Measurements from ENCODE around the gene FBXL12. TPM values are rescaled to one million over a fixed set of nuclear protein-coding genes. Genes with fewer than 3 reads are reported as not detected.

FBXL12 gene
- total RNA-seq = 100 to 1,000 TPM in 1 of 5 donors, 10 to 100 TPM in 4; 11.1 to 185 (median 29.0) TPM
- polyA plus RNA-seq = 10 to 100 TPM; 12.3 to 18.3 (median 17.4) TPM
- long read RNA-seq, donor 1, transcript FBXL12-201 (3 exons, 1,852 nt) = major isoform, 7 of 9 reads
- long read RNA-seq, donor 1, partial matches to known transcripts = 0 of 9 reads
- long read RNA-seq, donor 1, other reads (novel, unspliced or antisense) = 0 of 9 reads
- long read RNA-seq, donor 2, partial matches to known transcripts = 0 of 5 reads
- long read RNA-seq, donor 2, other reads (novel, unspliced or antisense) = 0 of 5 reads
- long read RNA-seq, donor 3, transcript FBXL12-201 (3 exons, 1,852 nt) = major isoform, 6 of 247 reads
- long read RNA-seq, donor 3, partial matches to known transcripts = 229 of 247 reads
- long read RNA-seq, donor 3, other reads (novel, unspliced or antisense) = 9 of 247 reads
- long read RNA-seq, donor 4, partial matches to known transcripts = 0 of 3 reads
- long read RNA-seq, donor 4, other reads (novel, unspliced or antisense) = 0 of 3 reads
- long read RNA-seq, donor 5, transcript FBXL12-201 (3 exons, 1,852 nt) = major isoform, 5 of 9 reads
- long read RNA-seq, donor 5, partial matches to known transcripts = 0 of 9 reads
- long read RNA-seq, donor 5, other reads (novel, unspliced or antisense) = 0 of 9 reads
- long read RNA-seq, donor 6, transcript FBXL12-201 (3 exons, 1,852 nt) = major isoform, 14 of 24 reads
- long read RNA-seq, donor 6, transcript FBXL12-206 (3 exons, 1,843 nt) = minor isoform, 8 of 24 reads
- long read RNA-seq, donor 6, partial matches to known transcripts = 0 of 24 reads
- long read RNA-seq, donor 6, other reads (novel, unspliced or antisense) = 0 of 24 reads
- long read RNA-seq, donor 7, transcript FBXL12-201 (3 exons, 1,852 nt) = major isoform, 6 of 518 reads
- long read RNA-seq, donor 7, partial matches to known transcripts = 481 of 518 reads
- long read RNA-seq, donor 7, other reads (novel, unspliced or antisense) = 25 of 518 reads
- long read RNA-seq, donor 8, transcript FBXL12-201 (3 exons, 1,852 nt) = major isoform, 5 of 7 reads
- long read RNA-seq, donor 8, partial matches to known transcripts = 0 of 7 reads
- long read RNA-seq, donor 8, other reads (novel, unspliced or antisense) = 0 of 7 reads
- long read RNA-seq, donor 9, partial matches to known transcripts = 555 of 607 reads
- long read RNA-seq, donor 9, other reads (novel, unspliced or antisense) = 42 of 607 reads
- long read RNA-seq, donor 10, partial matches to known transcripts = 62 of 178 reads
- long read RNA-seq, donor 10, other reads (novel, unspliced or antisense) = 110 of 178 reads

DNA sequence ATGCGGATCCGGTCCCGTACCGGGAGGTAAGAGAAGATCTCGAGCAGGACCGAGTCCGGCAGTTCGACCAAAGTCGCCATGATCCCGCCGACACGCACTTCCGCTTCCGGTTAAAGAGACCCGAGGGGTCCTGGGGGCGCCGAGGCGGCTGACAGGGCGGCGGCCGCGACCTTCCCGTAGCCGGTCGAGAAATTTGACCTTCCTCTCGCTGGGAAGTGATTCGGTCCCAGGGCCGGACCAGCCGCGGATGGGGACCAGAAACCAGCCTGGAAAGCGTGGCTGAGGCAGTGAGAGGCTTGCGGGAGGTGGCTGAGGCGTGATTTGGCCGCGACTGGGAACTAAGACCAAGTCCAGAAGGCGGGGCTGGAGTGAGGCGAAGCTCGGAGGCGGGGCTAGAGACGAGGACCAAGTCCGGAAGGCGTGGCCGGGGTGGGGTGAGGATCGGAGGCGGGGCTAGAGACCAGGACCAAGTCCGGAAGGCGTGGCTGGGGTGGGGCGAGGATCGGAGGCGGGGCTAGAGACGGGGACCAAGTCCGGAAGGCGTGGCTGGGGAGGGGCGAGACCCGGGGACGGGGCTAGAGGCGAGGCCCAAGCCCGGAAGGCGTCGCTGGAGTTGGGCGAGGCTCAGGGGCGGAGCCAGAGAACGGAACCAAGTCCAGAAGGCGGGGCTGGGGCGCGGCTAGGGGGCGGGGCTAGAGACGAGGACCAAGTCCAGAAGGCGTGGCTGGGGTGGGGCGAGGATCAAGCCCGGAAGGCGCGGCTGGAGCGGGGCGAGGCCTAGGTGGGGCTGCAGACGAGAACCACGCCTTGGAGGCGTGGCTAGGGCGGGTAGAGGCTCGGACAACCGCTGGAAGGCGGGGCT is at the start of gene FBXL12:
Gene FBXL12, minus strand, starts transcription at position 346 of the 862 bp plus-strand sequence. Its CDS starts 266 bp downstream, at position 80.
- peaks cover 12 to 32% (median 24%) of the 10 kb centered on the region in 4 donors for H3K4me1 ChIP-seq
- 0 to 1% (median 1%) methylated on average over 41 to 82 of the region's 82 CpGs for WGBS, 5 donors
- peaks cover 2 to 22% (median 16%) of the 10 kb centered on the region in 4 donors for H3K36me3 ChIP-seq
- H3K27me3 ChIP-seq = no peaks in the 10 kb centered on the region
- intact Hi-C loops (cut with DNase I; ENCODE audit: low total_unique reads) = no loop called here
- H3K27ac ChIP-seq = peak within 1 kb of the TSS; percentile 90 to 97 (median 96)
- H3K9me3 ChIP-seq = no peaks in the 10 kb centered on the region
- peak; percentile 100 for DNase-seq
- H3K4me3 ChIP-seq = peak within 1 kb of the TSS; percentile 74 to 98 (median 92)
- TF ChIP-seq CTCF (IDR thresholded peaks at IDR 0.05) (no peak), POLR2A (IDR thresholded peaks at IDR 0.05) (peak in 1 of 4 donors; percentile 15), EP300 (IDR thresholded peaks at IDR 0.05) (no peak), POLR2AphosphoS5 (IDR thresholded peaks at IDR 0.05) (peak in 2 of 3 donors; percentile 75 to 90)

DNA sequence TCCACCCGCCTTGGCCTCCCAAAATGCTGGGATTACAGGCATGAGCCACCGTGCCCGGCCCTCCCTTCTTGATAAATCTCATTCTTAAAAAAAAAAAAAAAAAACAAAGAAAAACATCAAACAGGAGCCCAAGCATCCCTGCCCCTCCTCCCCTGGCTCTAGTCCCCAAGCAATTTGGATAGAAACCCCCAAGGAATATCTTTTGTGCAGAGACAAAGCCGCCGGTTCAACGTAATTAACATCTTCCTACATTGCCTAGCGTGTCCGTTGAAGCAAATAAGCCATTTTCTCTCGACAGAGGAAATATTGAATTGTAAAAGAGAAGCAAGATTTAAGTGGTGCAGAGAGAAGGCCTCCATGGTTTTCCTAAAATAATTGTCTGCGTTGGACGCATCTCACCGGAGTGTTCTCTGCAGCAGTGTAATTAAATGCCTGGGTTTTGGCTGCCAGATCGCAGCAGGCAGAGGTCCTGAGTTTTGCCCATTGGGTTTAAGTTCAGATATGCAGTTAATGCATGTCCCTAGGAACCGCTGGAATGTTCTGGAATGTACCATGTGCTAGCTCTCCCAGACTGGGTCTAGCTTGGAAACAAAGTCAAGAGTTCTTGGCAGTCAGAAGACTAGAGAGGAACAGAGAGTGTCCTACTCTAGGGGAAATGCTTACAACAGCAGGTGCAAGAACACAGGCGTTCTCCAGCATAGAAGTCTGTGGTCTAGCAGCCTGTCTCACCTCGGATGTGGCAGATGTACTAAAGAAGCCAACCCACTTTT is 47.0 kb upstream of the FBXL12 start:
- DNase-seq = peak in 1 of 2 donors; percentile 40
- intact Hi-C loops (cut with DNase I; ENCODE audit: low total_unique reads) = no loop called here
- no peaks in the 10 kb centered on the region for H3K4me1 ChIP-seq

More for the DNA sequence above, 47.0 kb upstream of the FBXL12 start:
- Histone ChIP-seq H3K36me3 (no peaks in the 10 kb centered on the region), H3K27ac (no peak overlapping the region), H3K4me3 (no peak overlapping the region), H3K9me3 (no peaks in the 10 kb centered on the region), H3K27me3 (no peaks in the 10 kb centered on the region)
- TF ChIP-seq POLR2AphosphoS5 (IDR thresholded peaks at IDR 0.05) (no peak), CTCF (IDR thresholded peaks at IDR 0.05) (no peak), POLR2A (IDR thresholded peaks at IDR 0.05) (no peak), EP300 (IDR thresholded peaks at IDR 0.05) (no peak)
- 78 to 81% (median 81%) methylated on average over 16 of the region's 16 CpGs for WGBS, 5 donors
